Sigmoid colon (tissue), 4 donors: ENCODE measurements around the gene PIK3CD.

Experiments
- CTCF ChIP-seq, 4 experiments: fragments of 450-650 bp in 3 of 4; fragments of 200-600 bp in 1 of 4; IDR thresholded peaks; one replicate each; pipeline ENCODE4 v1.5.1; 2016 to 2019; ENCODE audit warnings: antibody characterized with exemption in 4 of 4, mild to moderate bottlenecking in 3 of 4, moderate library complexity in 2 of 4
- EP300 ChIP-seq, 4 donors: sonication (generic); formaldehyde crosslinking; IDR thresholded peaks; one replicate each; pipeline ENCODE4 v1.6.1; 2017; ENCODE audit warnings: antibody characterized with exemption in 4 of 4
- POLR2A ChIP-seq, 2 donors: fragments of 450-650 bp; IDR thresholded peaks; one replicate each; pipeline ENCODE4 v1.6.1; 2016; ENCODE audit warnings: antibody characterized with exemption in 2 of 2, mild to moderate bottlenecking in 2 of 2, moderate library complexity in 2 of 2
- POLR2AphosphoS5 ChIP-seq, 4 donors: sonication (generic); formaldehyde crosslinking; IDR thresholded peaks; one replicate each; pipeline ENCODE4 v1.6.1; 2017; ENCODE audit warnings: antibody characterized with exemption in 4 of 4

GRCh38 chr1:9729523-9729922 is 78.0 kb downstream of the PIK3CD start:
- no peak for TF ChIP-seq CTCF (IDR thresholded peaks at IDR 0.05)
- TF ChIP-seq POLR2A (IDR thresholded peaks at IDR 0.05): no peak
- no peak for TF ChIP-seq EP300 (IDR thresholded peaks at IDR 0.05)
- no peak for TF ChIP-seq POLR2AphosphoS5 (IDR thresholded peaks at IDR 0.05)
